ENCODE measurements around the gene ZC3H7B.
"Not testable (repeated sequence)": the region's sequence is repeated elsewhere in the genome, so short reads cannot be mapped to it uniquely, and the experiment has no call there.

The ZC3H7B gene

GRCh38 chr22:41256254-41257253, 44.8 kb upstream of the ZC3H7B start:
- Histone ChIP-seq H3K9ac (ENCODE audit: low read depth, low read length, poor library complexity, severe bottlenecking) (no peak overlapping the region), H3K9me3 (ENCODE audit: insufficient read depth, low read depth, low read length) (no peaks in the 10 kb centered on the region), H4K20me1 (ENCODE audit: insufficient read depth, low read length, poor library complexity, severe bottlenecking) (no peaks in the 10 kb centered on the region), H3K9me2 (replicated peaks; ENCODE audit: low read depth, low read length) (no peaks in the 10 kb centered on the region), H3K79me2 (ENCODE audit: insufficient read depth, low read length) (no peaks in the 10 kb centered on the region), H3K27me3 (ENCODE audit: insufficient read depth, low read length, poor library complexity, severe bottlenecking) (no peaks in the 10 kb centered on the region), H3K4me1 (ENCODE audit: insufficient read depth, low read length, poor library complexity, severe bottlenecking) (no peaks in the 10 kb centered on the region), H3K36me3 (ENCODE audit: insufficient read depth, low read length) (peaks cover 91% of the 10 kb centered on the region; the same call in 1 of the 2 replicates), H3F3A (ENCODE audit: low read depth) (no peaks in the 10 kb centered on the region), H2AFZ (ENCODE audit: low read length) (no peak overlapping the region), H3K4me3 (ENCODE audit: low read length, poor library complexity, severe bottlenecking) (no peak overlapping the region), H3K4me2 (ENCODE audit: low read depth, low read length, poor library complexity, severe bottlenecking) (no peak overlapping the region)
- TF ChIP-seq CTCF (conservative IDR thresholded peaks at IDR 0.05; ENCODE audit: low read length) (no peak), EZH2phosphoT487 (IDR thresholded peaks at IDR 0.05; ENCODE audit: borderline replicate concordance) (no peak)

GRCh38 chr22:41257696-41258095, 43.6 kb upstream of the ZC3H7B start:
- H3K4me1 ChIP-seq (ENCODE audit: insufficient read depth, low read length, poor library complexity, severe bottlenecking): no peaks in the 10 kb centered on the region
- H3F3A ChIP-seq (ENCODE audit: low read depth): no peaks in the 10 kb centered on the region
- no peaks in the 10 kb centered on the region for H3K9me3 ChIP-seq (ENCODE audit: insufficient read depth, low read depth, low read length)
- no peak overlapping the region for H3K4me2 ChIP-seq (ENCODE audit: low read depth, low read length, poor library complexity, severe bottlenecking)
- H3K9ac ChIP-seq (ENCODE audit: low read depth, low read length, poor library complexity, severe bottlenecking): no peak overlapping the region
- H2AFZ ChIP-seq (ENCODE audit: low read length): no peak overlapping the region
- no peaks in the 10 kb centered on the region for H3K9me2 ChIP-seq (replicated peaks; ENCODE audit: low read depth, low read length)
- H3K79me2 ChIP-seq (ENCODE audit: insufficient read depth, low read length): no peaks in the 10 kb centered on the region
- H4K20me1 ChIP-seq (ENCODE audit: insufficient read depth, low read length, poor library complexity, severe bottlenecking): no peaks in the 10 kb centered on the region
- TF ChIP-seq CTCF (conservative IDR thresholded peaks at IDR 0.05; ENCODE audit: low read length) (no peak), EZH2phosphoT487 (IDR thresholded peaks at IDR 0.05; ENCODE audit: borderline replicate concordance) (no peak)
- H3K27me3 ChIP-seq (ENCODE audit: insufficient read depth, low read length, poor library complexity, severe bottlenecking): no peaks in the 10 kb centered on the region
- H3K36me3 ChIP-seq (ENCODE audit: insufficient read depth, low read length): peaks cover 94% of the 10 kb centered on the region; the same call in 1 of the 2 replicates
- H3K4me3 ChIP-seq (ENCODE audit: low read length, poor library complexity, severe bottlenecking): no peak overlapping the region

GRCh38 chr22:41259756-41260155, 41.6 kb upstream of the ZC3H7B start:
- not testable (repeated sequence) for H3K9me2 ChIP-seq (replicated peaks; ENCODE audit: low read depth, low read length); H3K9ac ChIP-seq (ENCODE audit: low read depth, low read length, poor library complexity, severe bottlenecking); H3K4me1 ChIP-seq (ENCODE audit: insufficient read depth, low read length, poor library complexity, severe bottlenecking); H2AFZ ChIP-seq (ENCODE audit: low read length); H3K9me3 ChIP-seq (ENCODE audit: insufficient read depth, low read depth, low read length); H3K79me2 ChIP-seq (ENCODE audit: insufficient read depth, low read length); H3K4me2 ChIP-seq (ENCODE audit: low read depth, low read length, poor library complexity, severe bottlenecking); H3F3A ChIP-seq (ENCODE audit: low read depth); H3K4me3 ChIP-seq (ENCODE audit: low read length, poor library complexity, severe bottlenecking); H3K27me3 ChIP-seq (ENCODE audit: insufficient read depth, low read length, poor library complexity, severe bottlenecking); H4K20me1 ChIP-seq (ENCODE audit: insufficient read depth, low read length, poor library complexity, severe bottlenecking)
- H3K36me3 ChIP-seq (ENCODE audit: insufficient read depth, low read length): peaks cover 94% of the 10 kb centered on the region; the same call in 1 of the 2 replicates
